Raji (cell line): ENCODE measurements around the gene PDCD7.

Source experiments
- POLR2A ChIP-seq: IDR thresholded peaks from 2 replicates; pipeline ENCODE4 v1.6.1; 2011; ENCODE audit warnings: low read depth, low read length, control low read depth; ENCODE audit not compliant: insufficient read depth

PDCD7 gene

GRCh38 chr15:65134538-65134937, 930 bp upstream of the PDCD7 start:
- no peak for TF ChIP-seq POLR2A

GRCh38 chr15:65132878-65133547, 595 bp downstream of the PDCD7 start:
- no peak; the same call in 1 of the 2 replicates for TF ChIP-seq POLR2A

GRCh38 chr15:65130941-65131340, 2.7 kb downstream of the PDCD7 start:
- no peak for TF ChIP-seq POLR2A

GRCh38 chr15:65115542-65115941, 18.1 kb downstream of the PDCD7 start:
- TF ChIP-seq POLR2A: no peak

- no peak for TF ChIP-seq POLR2A
Observed at GRCh38 chr15:65115086-65115485, 18.5 kb downstream of the PDCD7 start, which contains the start of gene UBAP1L. TSS of gene UBAP1L (minus strand) at chr15:65115200. CDS start at chr15:65106215, 8,985 bp downstream.

GRCh38 chr15:65110676-65111292, 22.8 kb downstream of the PDCD7 start:
- no peak for TF ChIP-seq POLR2A

- TF ChIP-seq POLR2A: no peak
Observed at GRCh38 chr15:65106011-65106590, 27.5 kb downstream of the PDCD7 start.

- TF ChIP-seq POLR2A: no peak
Observed at GRCh38 chr15:65105038-65105437, 28.6 kb downstream of the PDCD7 start.

GRCh38 chr15:65102912-65103311, 30.7 kb downstream of the PDCD7 start:
- TF ChIP-seq POLR2A: no peak

GRCh38 chr15:65101891-65102708, 31.5 kb downstream of the PDCD7 start:
- TF ChIP-seq POLR2A: no peak

GRCh38 chr15:65101411-65101890, 32.2 kb downstream of the PDCD7 start:
- no peak for TF ChIP-seq POLR2A

- TF ChIP-seq POLR2A: no peak
Observed at GRCh38 chr15:65100442-65100841, 33.2 kb downstream of the PDCD7 start.

GRCh38 chr15:65099336-65099735, 34.3 kb downstream of the PDCD7 start:
- no peak for TF ChIP-seq POLR2A

GRCh38 chr15:65097651-65098263, 35.9 kb downstream of the PDCD7 start:
- no peak for TF ChIP-seq POLR2A
